Endodermal cell (in vitro differentiated cells): ENCODE results near the gene SACS. TPM values are rescaled to one million over a fixed set of nuclear protein-coding genes. Genes with fewer than 3 reads are reported as not detected.

Source experiments
- DNase-seq: peaks from one replicate; pipeline ENCODE4 v3.0.0-alpha.2; 2017
- H3K27ac ChIP-seq: 2 replicates; pipeline ENCODE4 v1.5.1; 2013; ENCODE audit warnings: mild to moderate bottlenecking, low read depth, low read length, moderate library complexity
- H3K27me3 ChIP-seq: 2 replicates; pipeline ENCODE4 v1.6.1; 2013; ENCODE audit warnings: mild to moderate bottlenecking, low read length, moderate library complexity; ENCODE audit not compliant: insufficient read depth, control insufficient read depth, poor library complexity, severe bottlenecking
- H3K36me3 ChIP-seq: 2 replicates; pipeline ENCODE4 v1.7.0; 2013; ENCODE audit warnings: mild to moderate bottlenecking, low read length, moderate library complexity; ENCODE audit not compliant: control insufficient read depth, insufficient read depth
- H3K4me1 ChIP-seq: one replicate; pipeline ENCODE4 v1.7.0; 2013; ENCODE audit warnings: low read length; ENCODE audit not compliant: control insufficient read depth, insufficient read depth
- H3K4me3 ChIP-seq: 2 replicates; pipeline ENCODE4 v1.5.1; 2013; ENCODE audit warnings: mild to moderate bottlenecking, low read length, moderate library complexity
- H3K9ac ChIP-seq: 2 replicates; pipeline ENCODE4 v1.6.1; 2013; ENCODE audit warnings: mild to moderate bottlenecking, low read length, moderate library complexity; ENCODE audit not compliant: poor library complexity, severe bottlenecking; ENCODE audit errors: extremely low read depth
- H3K9me3 ChIP-seq: 2 replicates; pipeline ENCODE4 v1.6.1; 2013; ENCODE audit warnings: mild to moderate bottlenecking, low read length, moderate library complexity; ENCODE audit not compliant: control insufficient read depth
- H3K27ac Mint-ChIP-seq: 2 replicates; pipeline ENCODE4 v1.8.0; 2020; ENCODE audit warnings: mixed read lengths
- H3K27me3 Mint-ChIP-seq: 2 replicates; pipeline ENCODE4 v1.8.0; 2021; ENCODE audit warnings: mild to moderate bottlenecking, mixed read lengths; ENCODE audit not compliant: insufficient read depth
- H3K36me3 Mint-ChIP-seq: 2 replicates; pipeline ENCODE4 v1.8.0; 2020; ENCODE audit warnings: low read depth, mixed read lengths
- H3K4me1 Mint-ChIP-seq: 2 replicates; pipeline ENCODE4 v1.8.0; 2020; ENCODE audit warnings: mixed read lengths
- H3K4me3 Mint-ChIP-seq: 2 replicates; pipeline ENCODE4 v1.8.0; 2020; ENCODE audit warnings: mild to moderate bottlenecking, moderate library complexity, mixed read lengths
- H3K9me3 Mint-ChIP-seq: 2 replicates; pipeline ENCODE4 v1.8.0; 2020; ENCODE audit warnings: mild to moderate bottlenecking, mixed read lengths
- CTCF ChIP-seq: fragments of 200-600 bp; sonication (generic); conservative IDR thresholded peaks from 2 replicates; pipeline ENCODE4 v1.5.0; 2021; ENCODE audit warnings: antibody characterized with exemption, mild to moderate bottlenecking
- WGBS, 2 experiments: methylation state at CpG; one replicate each; pipeline versions ENCODE4 v1.1.5 to v1.1.7; 2013; ENCODE audit warnings: missing lambda C conversion rate in 2 of 2, mixed read lengths in 1 of 2; ENCODE audit not compliant: insufficient coverage in 1 of 2, insufficient read length in 1 of 2; 5-methylcytosine and 5-hydroxymethylcytosine counted together
- total RNA-seq, 2 donors: library from RNA; stranded (reverse); fragmentation: NEBNext Ultra II Directional in 1 of 2; extraction: Animal tissue kit (Norgen Biotek cat#: 25700) in 1 of 2; gene quantifications; 2 replicates in 1 of 2; 3 replicates in 1 of 2; pipeline ENCODE4 v1.2.1, GENCODE V29; 2021

Gene SACS
- total RNA-seq, 2 donors from 2014 or later: 17.6 to 22.3 TPM

GRCh38 chr13:23467048-23467931 lies 33.8 kb upstream of the SACS start:
- H3K4me1 Mint-ChIP-seq: peaks cover 23% of the 10 kb centered on the region
- Histone ChIP-seq H3K9me3 (no peaks in the 10 kb centered on the region), H3K27me3 (peaks cover 15% of the 10 kb centered on the region), H3K4me3 (no peak overlapping the region), H3K36me3 (no peaks in the 10 kb centered on the region), H3K27ac (peak overlapping the region; percentile 51), H3K4me1 (peaks cover 4% of the 10 kb centered on the region), H3K9ac (no peak overlapping the region)
- WGBS, 2 experiments: 78 to 81% methylated on average over 8 to 14 of the region's 14 CpGs
- no peaks in the 10 kb centered on the region for H3K9me3 Mint-ChIP-seq
- peak; percentile 57 for DNase-seq
- TF ChIP-seq CTCF: no peak
- H3K27me3 Mint-ChIP-seq: peaks cover 28% of the 10 kb centered on the region
- no peaks in the 10 kb centered on the region for H3K36me3 Mint-ChIP-seq
- H3K27ac Mint-ChIP-seq: no peak overlapping the region
- no peak overlapping the region for H3K4me3 Mint-ChIP-seq

DNA sequence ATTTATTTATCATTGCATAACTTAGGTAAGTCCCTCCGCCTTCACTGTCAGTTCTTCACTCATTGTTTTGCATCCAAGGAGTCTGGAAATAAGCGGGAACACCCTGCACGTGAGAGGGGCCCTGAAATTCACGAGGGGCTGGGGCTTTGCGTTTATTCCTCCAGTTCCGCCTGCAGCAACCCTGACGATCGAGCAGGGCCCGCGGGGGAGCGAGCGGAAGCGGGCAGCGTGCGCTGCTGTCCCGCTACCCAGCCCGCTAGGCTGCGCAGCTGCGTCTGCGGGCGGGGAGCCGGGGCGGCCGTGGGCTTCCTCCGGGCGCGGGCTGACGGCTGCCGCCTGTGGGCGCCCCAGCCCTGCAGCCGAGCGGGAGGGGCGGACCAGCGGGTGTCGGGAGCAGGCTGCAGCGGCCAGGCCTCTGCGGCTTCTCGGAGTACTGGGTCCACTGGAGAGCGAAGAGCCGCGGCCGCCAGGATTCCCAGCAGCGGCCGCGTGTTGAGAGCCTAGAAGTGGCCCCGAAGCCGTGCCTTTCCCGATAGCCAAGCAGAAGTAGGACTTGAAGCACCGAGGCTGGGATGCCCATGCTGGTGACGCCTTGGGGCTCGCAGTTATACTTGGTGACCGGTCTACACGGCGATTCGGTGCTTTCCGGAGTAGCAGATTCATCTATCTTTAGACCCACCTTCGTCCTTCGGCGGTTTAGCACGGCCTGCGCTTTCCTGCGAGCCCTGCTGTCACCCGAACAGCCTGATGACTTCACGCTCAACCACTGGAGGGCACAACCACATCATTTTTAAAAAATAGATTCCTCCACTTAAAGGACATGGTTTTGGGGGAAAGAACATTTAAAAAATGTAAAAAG lies 32.9 kb upstream of the SACS start:
- Histone ChIP-seq H3K9me3 (no peaks in the 10 kb centered on the region), H3K9ac (no peak overlapping the region), H3K36me3 (no peaks in the 10 kb centered on the region), H3K27me3 (peaks cover 15% of the 10 kb centered on the region), H3K27ac (no peak overlapping the region), H3K4me3 (peak overlapping the region; percentile 74), H3K4me1 (peaks cover 4% of the 10 kb centered on the region)
- Mint-ChIP-seq H3K27ac (no peak overlapping the region), H3K36me3 (no peaks in the 10 kb centered on the region), H3K27me3 (peaks cover 28% of the 10 kb centered on the region), H3K9me3 (no peaks in the 10 kb centered on the region), H3K4me3 (peak overlapping the region; percentile 46), H3K4me1 (peaks cover 19% of the 10 kb centered on the region)
- peak; percentile 79 for TF ChIP-seq CTCF
- DNase-seq: peak; percentile 90
- WGBS, 2 experiments: 4 to 11% methylated on average over 16 to 64 of the region's 64 CpGs

- DNase-seq: no peak
- no peak overlapping the region for H3K27ac Mint-ChIP-seq
- H3K4me1 ChIP-seq: no peaks in the 10 kb centered on the region
- WGBS, 2 experiments: 95 to 97% methylated on average over 4 of the region's 4 CpGs
- no peak overlapping the region for H3K27ac ChIP-seq
- no peak overlapping the region for H3K4me3 Mint-ChIP-seq
- peaks cover 5% of the 10 kb centered on the region for H3K4me1 Mint-ChIP-seq
- H3K4me3 ChIP-seq: no peak overlapping the region
- H3K36me3 ChIP-seq: no peaks in the 10 kb centered on the region
- no peaks in the 10 kb centered on the region for H3K9me3 ChIP-seq
- no peaks in the 10 kb centered on the region for H3K36me3 Mint-ChIP-seq
- peaks cover 28% of the 10 kb centered on the region for H3K27me3 Mint-ChIP-seq
- TF ChIP-seq CTCF: no peak
- H3K9me3 Mint-ChIP-seq: no peaks in the 10 kb centered on the region
- peaks cover 15% of the 10 kb centered on the region for H3K27me3 ChIP-seq
- no peak overlapping the region for H3K9ac ChIP-seq
These were observed 30.2 kb upstream of the SACS start for GRCh38 chr13:23463661-23464060.
